HEK293T (cell line): ENCODE results near the gene LIX1.

Experiments used
- CTCF ChIA-PET: fragments of 350-600 bp; formaldehyde crosslinking; extraction: SDS; loops from one replicate; lab custom pipeline; 2021; ENCODE audit warnings: antibody characterized with exemption, inconsistent platforms; lab: Yijun Ruan, JAX
- POLR2A ChIA-PET: fragments of 350-600 bp; formaldehyde crosslinking; extraction: SDS; loops from one replicate; lab custom pipeline; 2020; ENCODE audit warnings: antibody characterized with exemption, inconsistent platforms; lab: Yijun Ruan, JAX
- DNase-seq: peaks from one replicate; pipeline ENCODE4 v3.0.0; 2012; ENCODE audit warnings: mixed read lengths; ENCODE audit errors: extremely low spot score
- ARNT ChIP-seq: fragments of 450-650 bp; IDR thresholded peaks from 2 replicates; pipeline ENCODE4 v1.6.1; 2017; ENCODE audit warnings: mild to moderate bottlenecking
- BHLHE40 ChIP-seq: fragments of 450-650 bp; IDR thresholded peaks from 2 replicates; pipeline ENCODE4 v1.6.1; 2016; ENCODE audit warnings: mild to moderate bottlenecking, moderate library complexity, borderline replicate concordance
- CTBP1 ChIP-seq: fragments of 450-650 bp; IDR thresholded peaks from 2 replicates; pipeline ENCODE4 v1.6.1; 2016; ENCODE audit warnings: borderline replicate concordance
- ELF4 ChIP-seq: fragments of 450-650 bp; IDR thresholded peaks from 2 replicates; pipeline ENCODE4 v1.6.1; 2017; ENCODE audit warnings: antibody characterized with exemption
- FOXA1 ChIP-seq: fragments of 450-650 bp; IDR thresholded peaks from 2 replicates; pipeline ENCODE4 v1.6.1; 2016; ENCODE audit warnings: mild to moderate bottlenecking
- FOXK2 ChIP-seq: fragments of 450-650 bp; IDR thresholded peaks from 2 replicates; pipeline ENCODE4 v1.6.1; 2016; ENCODE audit warnings: mild to moderate bottlenecking
- FOXM1 ChIP-seq: fragments of 450-650 bp; IDR thresholded peaks from 2 replicates; pipeline ENCODE4 v1.6.1; 2017; ENCODE audit warnings: mild to moderate bottlenecking, borderline replicate concordance
- HDGF ChIP-seq: fragments of 450-650 bp; IDR thresholded peaks from 2 replicates; pipeline ENCODE4 v1.6.1; 2017; ENCODE audit warnings: antibody characterized with exemption, borderline replicate concordance
- L3MBTL2 ChIP-seq: fragments of 450-650 bp; conservative IDR thresholded peaks from 2 replicates; pipeline ENCODE4 v1.6.1; 2016; ENCODE audit warnings: mild to moderate bottlenecking
- LEF1 ChIP-seq: fragments of 450-650 bp; IDR thresholded peaks from 2 replicates; pipeline ENCODE4 v1.6.1; 2017; ENCODE audit warnings: mild to moderate bottlenecking, borderline replicate concordance
- NFRKB ChIP-seq: fragments of 450-650 bp; IDR thresholded peaks from 2 replicates; pipeline ENCODE4 v1.6.1; 2016; ENCODE audit warnings: mild to moderate bottlenecking, moderate library complexity
- PKNOX1 ChIP-seq: fragments of 450-650 bp; IDR thresholded peaks from 2 replicates; pipeline ENCODE4 v1.6.1; 2016
- SP1 ChIP-seq: fragments of 450-650 bp; IDR thresholded peaks from 2 replicates; pipeline ENCODE4 v1.6.1; 2017
- SUZ12 ChIP-seq: fragments of 450-650 bp; IDR thresholded peaks from 2 replicates; pipeline ENCODE4 v1.6.1; 2016; ENCODE audit warnings: mild to moderate bottlenecking
- TARDBP ChIP-seq: fragments of 450-650 bp; IDR thresholded peaks from 2 replicates; pipeline ENCODE4 v1.6.1; 2016
- ZNF384 ChIP-seq: fragments of 450-650 bp; IDR thresholded peaks from 2 replicates; pipeline ENCODE4 v1.6.1; 2016

The LIX1 gene

GRCh38 chr5:97134634-97135033, 7.8 kb downstream of the LIX1 start:
- POLR2A ChIA-PET: interaction anchor here (1.2 kb wide), 1 partner anchor 432 kb away, joined by 3 read pairs; no protein-coding TSS in a partner anchor
- TF ChIP-seq CTBP1 (no peak), BHLHE40 (no peak), ZNF384 (no peak), LEF1 (no peak), HDGF (no peak), PKNOX1 (no peak), L3MBTL2 (no peak), FOXK2 (no peak), ARNT (no peak)
- CTCF ChIA-PET: interaction anchor here (1.1 to 1.2 kb wide), 2 partner anchors 8 to 265 kb away, joined by 3 to 4 read pairs; partner anchors contain the start of gene LIX1
- DNase-seq: no peak

GRCh38 chr5:97133101-97133500, 9.3 kb downstream of the LIX1 start:
- DNase-seq: no peak
- TF ChIP-seq L3MBTL2 (no peak), SP1 (no peak), HDGF (no peak), BHLHE40 (no peak), LEF1 (no peak)
- ChIA-PET POLR2A (no interaction called here), CTCF (interaction anchor here (0.6 kb wide), 1 partner anchor 323 kb away, joined by 4 read pairs; no protein-coding TSS in a partner anchor)

GRCh38 chr5:97131921-97132320, 10.5 kb downstream of the LIX1 start:
- no peak for DNase-seq
- no peak for TF ChIP-seq HDGF
- ChIA-PET CTCF (no interaction called here), POLR2A (no interaction called here)

- no peak for DNase-seq
Observed at GRCh38 chr5:97131139-97131710, 11.2 kb downstream of the LIX1 start.

GRCh38 chr5:97127727-97128126, 14.7 kb downstream of the LIX1 start:
- ChIA-PET CTCF (no interaction called here), POLR2A (no interaction called here)
- no peak for DNase-seq
- no peak for TF ChIP-seq FOXA1
- no peak for TF ChIP-seq ZNF384
- TF ChIP-seq SUZ12: no peak
- TF ChIP-seq FOXK2: no peak
- TF ChIP-seq BHLHE40: no peak
- no peak for TF ChIP-seq NFRKB
- TF ChIP-seq HDGF: no peak
- TF ChIP-seq FOXM1: no peak
- TF ChIP-seq L3MBTL2: no peak
- TF ChIP-seq ELF4: no peak
- TF ChIP-seq LEF1: no peak
- TF ChIP-seq CTBP1: no peak
- no peak for TF ChIP-seq SP1
- TF ChIP-seq ARNT: no peak
- no peak for TF ChIP-seq TARDBP
- TF ChIP-seq PKNOX1: no peak

More at GRCh38 chr5:97131139-97131710, 11.2 kb downstream of the LIX1 start:
- TF ChIP-seq ZNF384: no peak
- TF ChIP-seq SP1: no peak
- no peak for TF ChIP-seq PKNOX1
- no peak for TF ChIP-seq BHLHE40
- no peak for TF ChIP-seq ARNT
- no peak for TF ChIP-seq SUZ12
- ChIA-PET CTCF (interaction anchor here (0.6 to 1.3 kb wide), 2 partner anchors 11 to 33 kb away, joined by 3 to 5 read pairs; partner anchors contain the start of gene LIX1), POLR2A (no interaction called here)

GRCh38 chr5:97125125-97125683, 17.2 kb downstream of the LIX1 start:
- CTCF ChIA-PET: interaction anchor here (0.6 kb wide), 1 partner anchor 373 kb away, joined by 5 read pairs; no protein-coding TSS in a partner anchor
- POLR2A ChIA-PET: no interaction called here

More at GRCh38 chr5:97125125-97125683, 17.2 kb downstream of the LIX1 start:
- no peak for DNase-seq
- TF ChIP-seq LEF1 (no peak), SUZ12 (no peak), ELF4 (no peak), FOXK2 (no peak), TARDBP (no peak), HDGF (no peak), L3MBTL2 (no peak), PKNOX1 (no peak), NFRKB (no peak), BHLHE40 (no peak), ZNF384 (no peak), ARNT (no peak), CTBP1 (no peak), FOXA1 (no peak), FOXM1 (no peak), SP1 (no peak)
